ENCODE results near the gene WRNIP1. TPM values are rescaled to one million over a fixed set of nuclear protein-coding genes. Genes with fewer than 3 reads are reported as not detected.

Gene WRNIP1
- total and polyA plus RNA-seq, 10 of the 15 experiments (the other 5 are each of a cell fraction or from before 2014, with no cell fraction given): 9.3 to 30.5 (median 24.3) TPM

DNA sequence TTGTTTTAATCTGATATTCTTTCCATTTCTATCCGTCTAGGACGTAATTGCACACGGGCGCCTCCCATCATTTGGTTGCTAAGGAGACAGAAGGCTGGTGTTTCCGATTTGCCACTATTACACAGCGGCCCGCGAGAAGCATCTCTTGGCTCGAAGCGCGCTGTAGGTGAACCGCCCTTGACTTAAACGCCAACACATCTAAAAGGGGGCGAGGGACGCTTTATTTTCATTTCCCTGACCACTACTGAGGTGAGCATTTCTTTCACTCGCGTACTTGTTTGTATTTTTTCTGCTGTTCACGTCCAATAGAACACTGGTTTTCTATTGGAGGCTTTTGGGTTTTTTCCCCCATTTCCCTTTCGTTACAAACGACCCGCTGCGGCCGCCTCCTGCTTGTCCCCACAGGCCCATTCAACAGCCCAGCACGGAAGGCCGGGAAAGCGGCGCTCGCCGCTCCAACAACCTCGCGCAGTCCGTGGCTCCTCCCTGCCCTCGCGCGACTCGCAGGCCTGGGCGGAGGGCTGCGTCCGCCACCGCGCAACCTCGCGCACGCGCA lies 505 bp upstream of the WRNIP1 start (continued):
- TF ChIP-seq, protein P1, sequence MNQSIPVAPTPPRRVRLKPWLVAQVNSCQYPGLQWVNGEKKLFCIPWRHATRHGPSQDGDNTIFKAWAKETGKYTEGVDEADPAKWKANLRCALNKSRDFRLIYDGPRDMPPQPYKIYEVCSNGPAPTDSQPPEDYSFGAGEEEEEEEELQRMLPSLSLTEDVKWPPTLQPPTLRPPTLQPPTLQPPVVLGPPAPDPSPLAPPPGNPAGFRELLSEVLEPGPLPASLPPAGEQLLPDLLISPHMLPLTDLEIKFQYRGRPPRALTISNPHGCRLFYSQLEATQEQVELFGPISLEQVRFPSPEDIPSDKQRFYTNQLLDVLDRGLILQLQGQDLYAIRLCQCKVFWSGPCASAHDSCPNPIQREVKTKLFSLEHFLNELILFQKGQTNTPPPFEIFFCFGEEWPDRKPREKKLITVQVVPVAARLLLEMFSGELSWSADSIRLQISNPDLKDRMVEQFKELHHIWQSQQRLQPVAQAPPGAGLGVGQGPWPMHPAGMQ (IDR thresholded peaks at IDR 0.05; ENCODE audit: borderline replicate concordance): no peak
- TF ChIP-seq POU2F2 (IDR thresholded peaks at IDR 0.05; ENCODE audit: borderline replicate concordance, low read depth, low read length) (0 out of 3 replicates have a peak, but pooled peaks have one; percentile 4), JUND (IDR thresholded peaks at IDR 0.05; ENCODE audit: low read depth, low read length) (no peak)

DNA sequence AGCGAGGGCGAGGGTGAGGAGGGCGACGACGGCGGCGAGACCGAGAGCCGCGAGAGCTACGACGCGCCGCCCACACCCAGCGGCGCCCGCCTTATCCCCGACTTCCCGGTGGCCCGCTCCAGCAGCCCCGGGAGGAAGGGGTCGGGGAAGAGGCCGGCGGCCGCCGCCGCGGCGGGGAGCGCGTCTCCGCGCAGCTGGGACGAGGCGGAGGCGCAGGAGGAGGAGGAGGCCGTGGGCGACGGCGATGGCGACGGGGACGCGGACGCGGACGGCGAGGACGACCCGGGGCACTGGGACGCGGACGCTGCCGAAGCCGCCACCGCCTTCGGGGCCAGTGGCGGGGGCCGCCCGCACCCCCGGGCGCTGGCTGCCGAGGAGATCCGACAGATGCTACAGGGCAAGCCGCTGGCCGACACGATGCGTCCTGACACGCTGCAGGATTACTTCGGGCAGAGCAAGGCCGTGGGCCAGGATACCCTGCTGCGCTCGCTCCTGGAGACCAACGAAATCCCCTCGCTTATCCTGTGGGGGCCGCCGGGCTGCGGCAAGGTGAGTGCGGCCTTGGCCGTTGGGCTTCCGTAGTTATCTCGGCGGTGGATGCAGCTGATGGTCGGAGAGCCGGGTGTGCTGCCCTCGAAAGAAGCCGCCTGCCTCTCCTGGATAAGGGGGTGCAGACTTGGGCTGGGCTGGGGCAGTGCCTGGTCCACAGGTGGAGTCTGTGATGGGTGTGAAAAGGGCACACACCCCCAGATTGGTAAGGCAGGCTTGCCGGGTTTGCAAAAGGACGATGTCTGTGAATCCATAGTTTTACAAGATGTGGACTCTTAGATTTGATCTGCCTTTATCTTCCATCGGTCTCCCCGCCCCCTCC lies 938 bp downstream of the WRNIP1 start:
- Histone ChIP-seq H3K36me3 (ENCODE audit: control insufficient read depth in 2 of 2, insufficient read depth in 2 of 2, low read length in 1 of 2) (peaks cover 3 to 5% of the 10 kb centered on the region in 2 experiments; a peak in 3 of 4 replicates), H3K4me1 (ENCODE audit: control insufficient read depth, insufficient read depth, low read length) (peaks cover 11% of the 10 kb centered on the region), H3K79me2 (ENCODE audit: control insufficient read depth, insufficient read depth, low read length) (peaks cover 51% of the 10 kb centered on the region), H4K20me1 (ENCODE audit: control insufficient read depth, insufficient read depth) (peaks cover 3% of the 10 kb centered on the region; the same call in 1 of the 2 replicates), H3K9me3 (replicated peaks; ENCODE audit: control insufficient read depth, insufficient read depth, low read length) (no peaks in the 10 kb centered on the region; the same call in 2 of the 3 replicates), H2AFZ (ENCODE audit: control insufficient read depth, low read depth, low read length) (peak overlapping the region; percentile 88), H3K4me2 (ENCODE audit: control insufficient read depth, insufficient read depth) (peak overlapping the region; percentile 87), H3K9ac (ENCODE audit: control insufficient read depth, insufficient read depth, low read length) (peak overlapping the region; percentile 81), H3K27me3 (replicated peaks in 1 of 2; ENCODE audit: control insufficient read depth in 2 of 2, insufficient read depth in 2 of 2, low read length in 1 of 2) (no peaks in the 10 kb centered on the region), H3K4me3 (peak overlapping the region; percentile 92), H3K27ac (ENCODE audit: control insufficient read depth, insufficient read depth) (peak overlapping the region; percentile 72)
- intact Hi-C loops (cut with micrococcal nuclease; ENCODE audit: unreplicated experiment): no loop called here
- RAD21 ChIA-PET (ENCODE audit: unreplicated experiment): interaction anchor here (0.7 to 1.6 kb wide), 4 partner anchors 75 to 1194 kb away, joined by 3 to 4 read pairs (median 4); partner anchors contain the start of gene SERPINB1
- POLR2A ChIA-PET: interaction anchor here (0.6 to 1.4 kb wide), 3 partner anchors 14 to 223 kb away, joined by 5 to 9 read pairs (median 5); no protein-coding TSS in a partner anchor
- DNase-seq (ENCODE audit: low read depth, low spot score): no peak
- in situ Hi-C loops (cut with MboI): no loop called here
- SMC1A ChIA-PET (ENCODE audit: uncharacterized antibody, unreplicated experiment): interaction anchor here (0.6 to 1.2 kb wide), 6 partner anchors 9 to 167 kb away, joined by 3 to 4 read pairs (median 3); partner anchors contain the start of gene SERPINB1
- no TSS peak for BruUV-seq (replicated peaks)
- peak; percentile 14 for ATAC-seq
- no peak for FAIRE-seq
- CTCF ChIA-PET: interaction anchor here (0.5 to 4.0 kb wide), 10 partner anchors 8 to 224 kb away, joined by 3 to 41 read pairs (median 4); partner anchors contain the start of gene MYLK4
- WGBS (ENCODE audit: insufficient coverage, insufficient replicate concordance, low lambda C conversion rate, missing lambda C conversion rate): under 1% methylated on average over 82 of the region's 91 CpGs
- TF ChIP-seq ZNF24 (IDR thresholded peaks at IDR 0.05): no peak
- no peak for TF ChIP-seq ASH2L (IDR thresholded peaks at IDR 0.05; ENCODE audit: borderline replicate concordance, low read depth)
- TF ChIP-seq PML (IDR thresholded peaks at IDR 0.05; ENCODE audit: low read length): no peak
- TF ChIP-seq DPF2 (IDR thresholded peaks at IDR 0.05): peak; percentile 65; the same call in 1 of the 2 replicates
- TF ChIP-seq, protein P2, sequence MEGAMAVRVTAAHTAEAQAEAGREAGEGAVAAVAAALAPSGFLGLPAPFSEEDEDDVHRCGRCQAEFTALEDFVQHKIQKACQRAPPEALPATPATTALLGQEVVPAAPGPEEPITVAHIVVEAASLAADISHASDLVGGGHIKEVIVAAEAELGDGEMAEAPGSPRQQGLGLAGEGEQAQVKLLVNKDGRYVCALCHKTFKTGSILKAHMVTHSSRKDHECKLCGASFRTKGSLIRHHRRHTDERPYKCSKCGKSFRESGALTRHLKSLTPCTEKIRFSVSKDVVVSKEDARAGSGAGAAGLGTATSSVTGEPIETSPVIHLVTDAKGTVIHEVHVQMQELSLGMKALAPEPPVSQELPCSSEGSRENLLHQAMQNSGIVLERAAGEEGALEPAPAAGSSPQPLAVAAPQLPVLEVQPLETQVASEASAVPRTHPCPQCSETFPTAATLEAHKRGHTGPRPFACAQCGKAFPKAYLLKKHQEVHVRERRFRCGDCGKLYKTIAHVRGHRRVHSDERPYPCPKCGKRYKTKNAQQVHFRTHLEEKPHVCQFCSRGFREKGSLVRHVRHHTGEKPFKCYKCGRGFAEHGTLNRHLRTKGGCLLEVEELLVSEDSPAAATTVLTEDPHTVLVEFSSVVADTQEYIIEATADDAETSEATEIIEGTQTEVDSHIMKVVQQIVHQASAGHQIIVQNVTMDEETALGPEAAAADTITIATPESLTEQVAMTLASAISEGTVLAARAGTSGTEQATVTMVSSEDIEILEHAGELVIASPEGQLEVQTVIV (IDR thresholded peaks at IDR 0.05; ENCODE audit: borderline replicate concordance, partially characterized antibody): no peak
- TF ChIP-seq CBFB (IDR thresholded peaks at IDR 0.05; ENCODE audit: low read depth): no peak
- TF ChIP-seq EGR1 (IDR thresholded peaks at IDR 0.05; ENCODE audit: borderline replicate concordance in 1 of 2, low read depth in 2 of 2, low read length in 2 of 2): peak in 1 of 2 experiments; percentile 35; a peak in 1 of 3 replicates
- TF ChIP-seq ESRRA (IDR thresholded peaks at IDR 0.05; ENCODE audit: low read length): no peak
- TF ChIP-seq POLR2A (IDR thresholded peaks at IDR 0.05; ENCODE audit: low read depth, low read length): peak; percentile 4; the same call in 1 of the 2 replicates
- TF ChIP-seq TCF7 (IDR thresholded peaks at IDR 0.05; ENCODE audit: borderline replicate concordance): no peak
- TF ChIP-seq, protein P3, sequence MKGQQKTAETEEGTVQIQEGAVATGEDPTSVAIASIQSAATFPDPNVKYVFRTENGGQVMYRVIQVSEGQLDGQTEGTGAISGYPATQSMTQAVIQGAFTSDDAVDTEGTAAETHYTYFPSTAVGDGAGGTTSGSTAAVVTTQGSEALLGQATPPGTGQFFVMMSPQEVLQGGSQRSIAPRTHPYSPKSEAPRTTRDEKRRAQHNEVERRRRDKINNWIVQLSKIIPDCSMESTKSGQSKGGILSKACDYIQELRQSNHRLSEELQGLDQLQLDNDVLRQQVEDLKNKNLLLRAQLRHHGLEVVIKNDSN (IDR thresholded peaks at IDR 0.05; ENCODE audit: borderline replicate concordance, extremely low read length, insufficient read depth, low read depth, low read length): no peak
- TF ChIP-seq SUZ12 (IDR thresholded peaks at IDR 0.05; ENCODE audit: unreplicated experiment): no peak

Data from GM12878 (cell line).